ENCODE data around the gene PPEF2.
"Not testable (repeated sequence)": the region's sequence is repeated elsewhere in the genome, so short reads cannot be mapped to it uniquely, and the experiment has no call there.

DNA sequence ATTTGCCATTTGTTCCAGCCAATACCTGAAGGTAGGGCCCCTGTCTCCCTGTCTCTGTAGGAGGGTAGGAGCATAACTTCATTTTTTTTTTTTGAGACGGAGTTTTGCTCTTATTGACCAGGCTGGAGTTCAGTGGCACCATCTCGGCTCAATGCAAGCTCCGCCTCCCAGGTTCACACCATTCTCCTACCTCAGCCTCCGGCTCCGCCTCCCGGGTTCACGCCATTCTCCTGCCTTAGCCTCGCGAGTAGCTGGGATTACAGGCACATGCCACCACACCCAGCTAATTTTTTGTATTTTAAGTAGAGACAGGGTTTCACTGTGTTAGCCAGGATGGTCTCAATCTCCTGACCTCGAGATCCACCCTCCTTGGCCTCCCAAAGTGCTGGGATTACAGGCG, 22.7 kb upstream of the PPEF2 start:
- TF ChIP-seq RAD21 (IDR thresholded peaks at IDR 0.05); HNF4A (conservative IDR thresholded peaks at IDR 0.05); SP1 (IDR thresholded peaks at IDR 0.05): not testable (repeated sequence)
- TF ChIP-seq, protein P1, sequence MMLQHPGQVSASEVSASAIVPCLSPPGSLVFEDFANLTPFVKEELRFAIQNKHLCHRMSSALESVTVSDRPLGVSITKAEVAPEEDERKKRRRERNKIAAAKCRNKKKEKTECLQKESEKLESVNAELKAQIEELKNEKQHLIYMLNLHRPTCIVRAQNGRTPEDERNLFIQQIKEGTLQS (IDR thresholded peaks at IDR 0.05) = not testable (repeated sequence)
- TF ChIP-seq, protein P2, sequence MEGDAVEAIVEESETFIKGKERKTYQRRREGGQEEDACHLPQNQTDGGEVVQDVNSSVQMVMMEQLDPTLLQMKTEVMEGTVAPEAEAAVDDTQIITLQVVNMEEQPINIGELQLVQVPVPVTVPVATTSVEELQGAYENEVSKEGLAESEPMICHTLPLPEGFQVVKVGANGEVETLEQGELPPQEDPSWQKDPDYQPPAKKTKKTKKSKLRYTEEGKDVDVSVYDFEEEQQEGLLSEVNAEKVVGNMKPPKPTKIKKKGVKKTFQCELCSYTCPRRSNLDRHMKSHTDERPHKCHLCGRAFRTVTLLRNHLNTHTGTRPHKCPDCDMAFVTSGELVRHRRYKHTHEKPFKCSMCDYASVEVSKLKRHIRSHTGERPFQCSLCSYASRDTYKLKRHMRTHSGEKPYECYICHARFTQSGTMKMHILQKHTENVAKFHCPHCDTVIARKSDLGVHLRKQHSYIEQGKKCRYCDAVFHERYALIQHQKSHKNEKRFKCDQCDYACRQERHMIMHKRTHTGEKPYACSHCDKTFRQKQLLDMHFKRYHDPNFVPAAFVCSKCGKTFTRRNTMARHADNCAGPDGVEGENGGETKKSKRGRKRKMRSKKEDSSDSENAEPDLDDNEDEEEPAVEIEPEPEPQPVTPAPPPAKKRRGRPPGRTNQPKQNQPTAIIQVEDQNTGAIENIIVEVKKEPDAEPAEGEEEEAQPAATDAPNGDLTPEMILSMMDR (IDR thresholded peaks at IDR 0.05; ENCODE audit: low read depth, low read length, missing input control) = not testable (repeated sequence)
